Lower leg skin (tissue), 4 donors: ENCODE measurements around the gene SMPX. TPM values are rescaled to one million over a fixed set of nuclear protein-coding genes. Genes with fewer than 3 reads are reported as not detected.

Source experiments
- DNase-seq, 2 donors: peaks; one replicate each; pipeline ENCODE4 v3.0.0-alpha.2; 2019; ENCODE audit warnings: low spot score in 2 of 2
- H3K4me3 ChIP-seq: fragments of 200-600 bp; sonication (generic); 2 replicates; pipeline ENCODE4 v1.5.1; 2017; ENCODE audit warnings: mild to moderate bottlenecking, low read depth; ENCODE audit not compliant: poor library complexity, severe bottlenecking
- POLR2A ChIP-seq, 2 donors: fragments of 450-650 bp; IDR thresholded peaks; one replicate each; pipeline ENCODE4 v1.6.1; 2016 to 2017; ENCODE audit warnings: antibody characterized with exemption in 2 of 2, mild to moderate bottlenecking in 1 of 2, moderate library complexity in 1 of 2
- WGBS, 2 donors: methylation state at CpG; one replicate each; pipeline ENCODE4 v1.1.5; 2018; 5-methylcytosine and 5-hydroxymethylcytosine counted together
- intact Hi-C: fragments of 100-400 bp; cut with DNase I; formaldehyde crosslinking; loops from one replicate; pipeline ENCODE4 v1.15.0; 2023; ENCODE audit warnings: low total_unique reads
- total RNA-seq, 4 donors: library from RNA; depleted of rRNA; stranded (reverse); fragments of >200 nt; gene quantifications; one replicate each; pipeline ENCODE4 v1.1.0, GENCODE V29; 2016
- TF ChIP-seq, protein P1 (sequence below), 3 donors: fragments of 450-650 bp; IDR thresholded peaks; one replicate each; pipeline ENCODE4 v1.5.1; 2016; ENCODE audit warnings: antibody characterized with exemption in 3 of 3, mild to moderate bottlenecking in 3 of 3, moderate library complexity in 2 of 3

SMPX gene
- total RNA-seq, 4 donors from 2014 or later: not detected

DNA sequence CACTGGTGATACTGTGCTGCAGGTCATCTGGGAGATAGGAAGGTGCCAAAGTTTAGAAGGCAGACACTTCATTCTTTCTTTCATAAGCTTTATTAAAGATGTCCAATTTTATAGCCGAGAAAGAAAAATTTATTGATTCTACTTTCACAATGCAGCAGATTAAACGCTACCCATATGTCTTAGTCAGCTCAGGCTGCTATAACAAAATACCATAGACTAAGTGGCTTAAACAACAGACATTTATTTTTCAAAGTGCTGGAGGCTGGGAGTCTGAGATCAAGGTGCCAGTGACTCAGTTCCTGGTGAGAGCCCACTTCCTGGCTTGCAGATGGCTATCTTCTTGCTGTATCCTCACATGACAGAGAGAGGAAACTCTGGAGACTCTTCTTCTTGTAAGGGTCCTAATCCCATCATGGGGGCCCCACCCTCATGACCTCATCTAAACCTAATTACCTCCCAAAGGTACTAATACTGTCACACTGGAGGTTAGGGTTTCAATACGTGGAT is 66.4 kb downstream of the SMPX start:
- no peak for DNase-seq
- WGBS, 2 donors: 88 to 90% methylated on average over 3 of the region's 3 CpGs

DNA sequence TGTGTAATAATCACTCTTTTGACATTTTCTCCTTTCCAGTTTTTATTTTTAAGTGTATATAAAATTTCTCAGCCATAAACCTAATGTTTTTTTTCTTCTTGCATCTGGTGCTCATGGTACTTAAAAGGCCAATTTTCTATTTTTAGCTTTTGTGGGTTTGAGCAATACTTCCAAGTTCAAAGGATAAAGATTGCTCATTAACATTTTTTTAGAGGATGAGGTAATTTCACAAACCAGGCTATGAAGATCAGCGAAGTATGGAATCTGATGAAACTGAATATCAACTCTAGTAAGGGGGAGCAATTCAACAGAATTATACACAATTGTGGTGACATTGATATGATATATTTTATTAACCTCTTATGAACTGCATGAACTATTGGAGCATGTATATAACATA is 74.0 kb downstream of the SMPX start:
- intact Hi-C loops: no loop called here
- H3K4me3 ChIP-seq: no peak overlapping the region
- no peak for DNase-seq
- WGBS, 2 donors: 35 to 39% methylated on average over 1 of the region's 1 CpG
- no peak for TF ChIP-seq POLR2A (IDR thresholded peaks at IDR 0.05)
- TF ChIP-seq, protein P1, sequence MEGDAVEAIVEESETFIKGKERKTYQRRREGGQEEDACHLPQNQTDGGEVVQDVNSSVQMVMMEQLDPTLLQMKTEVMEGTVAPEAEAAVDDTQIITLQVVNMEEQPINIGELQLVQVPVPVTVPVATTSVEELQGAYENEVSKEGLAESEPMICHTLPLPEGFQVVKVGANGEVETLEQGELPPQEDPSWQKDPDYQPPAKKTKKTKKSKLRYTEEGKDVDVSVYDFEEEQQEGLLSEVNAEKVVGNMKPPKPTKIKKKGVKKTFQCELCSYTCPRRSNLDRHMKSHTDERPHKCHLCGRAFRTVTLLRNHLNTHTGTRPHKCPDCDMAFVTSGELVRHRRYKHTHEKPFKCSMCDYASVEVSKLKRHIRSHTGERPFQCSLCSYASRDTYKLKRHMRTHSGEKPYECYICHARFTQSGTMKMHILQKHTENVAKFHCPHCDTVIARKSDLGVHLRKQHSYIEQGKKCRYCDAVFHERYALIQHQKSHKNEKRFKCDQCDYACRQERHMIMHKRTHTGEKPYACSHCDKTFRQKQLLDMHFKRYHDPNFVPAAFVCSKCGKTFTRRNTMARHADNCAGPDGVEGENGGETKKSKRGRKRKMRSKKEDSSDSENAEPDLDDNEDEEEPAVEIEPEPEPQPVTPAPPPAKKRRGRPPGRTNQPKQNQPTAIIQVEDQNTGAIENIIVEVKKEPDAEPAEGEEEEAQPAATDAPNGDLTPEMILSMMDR (IDR thresholded peaks at IDR 0.05): no peak

More for the DNA sequence above, 66.4 kb downstream of the SMPX start:
- H3K4me3 ChIP-seq: no peak overlapping the region
- intact Hi-C loops: no loop called here
- TF ChIP-seq POLR2A (IDR thresholded peaks at IDR 0.05): no peak
- TF ChIP-seq, protein P1 (IDR thresholded peaks at IDR 0.05): no peak

DNA sequence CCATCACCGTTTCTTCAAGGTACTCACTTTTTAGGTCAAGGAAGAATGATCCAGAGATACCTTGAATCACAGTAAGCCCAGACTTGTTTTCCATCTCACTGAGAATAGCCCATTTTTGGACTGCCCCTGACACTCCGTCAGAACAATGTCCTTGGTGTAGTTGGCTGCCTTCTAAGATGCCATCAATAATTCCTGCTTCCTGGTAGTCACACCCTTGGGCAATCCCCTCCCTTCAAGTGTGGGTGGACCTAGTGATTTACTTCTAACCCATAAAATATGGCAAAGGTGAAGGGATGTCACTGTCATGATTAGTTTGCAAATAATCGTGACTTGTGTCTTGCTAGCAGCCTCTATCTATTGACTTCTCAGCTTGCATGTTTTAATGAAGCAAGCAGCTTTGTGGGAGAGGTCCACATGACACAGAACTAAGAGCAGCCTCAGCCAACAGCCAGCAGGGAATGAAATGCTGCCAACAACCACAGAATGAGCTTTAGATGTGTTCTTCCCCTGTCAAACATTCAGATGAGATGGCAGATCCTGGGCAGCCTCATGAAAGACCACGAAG is 79.8 kb downstream of the SMPX start:
- TF ChIP-seq, protein P1 (IDR thresholded peaks at IDR 0.05): no peak
- TF ChIP-seq POLR2A (IDR thresholded peaks at IDR 0.05): no peak
- intact Hi-C loops: no loop called here
- 40 to 55% methylated on average over 4 of the region's 4 CpGs for WGBS, 2 donors
- no peak overlapping the region for H3K4me3 ChIP-seq
- DNase-seq: no peak

DNA sequence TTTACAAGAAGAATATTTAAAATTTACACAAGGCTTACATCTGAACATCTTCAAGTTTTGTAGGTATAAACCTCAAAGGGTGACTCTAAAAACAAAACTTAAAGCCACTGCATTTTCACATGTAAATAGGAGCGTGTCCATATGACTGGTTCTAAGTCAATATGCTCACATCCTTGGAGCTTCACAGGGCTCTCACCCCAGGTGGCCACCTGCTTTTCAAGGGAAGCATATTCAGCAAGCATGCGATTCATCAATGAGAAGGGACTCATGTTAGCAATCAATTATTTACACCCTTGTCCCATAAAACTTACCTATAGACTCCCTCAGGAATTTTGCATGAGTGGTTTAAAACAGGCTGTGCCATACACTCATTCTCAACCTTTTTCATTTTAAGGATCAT is 82.0 kb downstream of the SMPX start:
- DNase-seq: no peak
- 49 to 67% methylated on average over 2 of the region's 2 CpGs for WGBS, 2 donors
- H3K4me3 ChIP-seq: no peak overlapping the region
- intact Hi-C loops: no loop called here
- TF ChIP-seq, protein P1 (IDR thresholded peaks at IDR 0.05): no peak
- TF ChIP-seq POLR2A (IDR thresholded peaks at IDR 0.05): no peak

DNA sequence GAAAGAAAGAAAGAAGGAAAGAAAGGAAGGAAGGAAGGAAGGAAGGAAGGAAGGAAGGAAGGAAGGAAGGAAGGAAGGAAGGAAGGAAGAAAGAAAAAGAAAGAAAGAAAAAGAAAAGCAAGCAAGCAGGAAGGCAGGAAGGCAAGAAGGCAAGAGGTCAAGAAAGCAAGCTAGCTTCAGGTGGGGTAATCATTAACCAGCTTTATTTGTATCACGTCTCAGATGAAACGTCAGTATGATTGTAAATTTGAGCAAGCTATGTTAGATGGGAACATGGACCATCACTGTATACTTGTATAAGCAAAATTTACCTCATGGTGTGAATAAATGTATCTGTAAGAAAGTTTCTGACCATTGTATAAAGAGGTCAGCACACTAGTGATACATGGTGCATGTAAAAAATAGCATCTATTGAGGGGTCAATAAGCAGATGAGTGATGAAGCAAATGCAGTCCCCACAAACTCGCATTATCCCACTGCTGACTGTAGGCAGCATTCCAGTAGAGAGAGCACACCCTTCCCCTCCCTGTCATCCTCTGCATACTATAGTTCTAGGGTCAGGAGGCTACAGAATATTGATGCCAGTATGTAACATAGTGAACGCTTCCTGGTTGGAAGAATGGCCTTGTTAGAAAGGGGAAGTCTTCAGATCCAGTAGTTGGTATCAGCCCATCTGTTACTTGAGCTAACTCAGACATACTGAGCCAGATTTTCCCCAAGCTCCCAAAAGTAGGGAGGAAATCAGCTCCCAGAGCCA is 83.3 kb downstream of the SMPX start:
- WGBS, 2 donors: 72 to 95% methylated on average over 4 of the region's 4 CpGs
- TF ChIP-seq POLR2A (IDR thresholded peaks at IDR 0.05): no peak
- TF ChIP-seq, protein P1 (IDR thresholded peaks at IDR 0.05): no peak
- intact Hi-C loops: no loop called here

More for the DNA sequence above, 83.3 kb downstream of the SMPX start:
- no peak overlapping the region for H3K4me3 ChIP-seq
- DNase-seq: no peak
